Transverse colon (tissue), 4 donors: ENCODE measurements around the gene OARD1.

Source experiments
- POLR2A ChIP-seq: fragments of 450-650 bp; IDR thresholded peaks from one replicate; pipeline ENCODE4 v1.6.1; 2016; ENCODE audit warnings: antibody characterized with exemption, mild to moderate bottlenecking, moderate library complexity
- POLR2AphosphoS5 ChIP-seq, 3 donors: sonication (generic); formaldehyde crosslinking; IDR thresholded peaks; one replicate each; pipeline ENCODE4 v1.6.1; 2016; ENCODE audit warnings: antibody characterized with exemption in 3 of 3
- TF ChIP-seq, protein P1 (sequence below), 5 experiments: fragments of 200-600 bp in 3 of 5; fragments of 450-650 bp in 2 of 5; sonication (generic) in 3 of 5; IDR thresholded peaks; 1 replicate in 2 of 5; 2 replicates in 3 of 5; pipeline ENCODE4 v1.5.1; 2016 to 2017; ENCODE audit warnings: antibody characterized with exemption in 5 of 5, inconsistent platforms in 3 of 5, mild to moderate bottlenecking in 2 of 5, moderate library complexity in 1 of 5

DNA sequence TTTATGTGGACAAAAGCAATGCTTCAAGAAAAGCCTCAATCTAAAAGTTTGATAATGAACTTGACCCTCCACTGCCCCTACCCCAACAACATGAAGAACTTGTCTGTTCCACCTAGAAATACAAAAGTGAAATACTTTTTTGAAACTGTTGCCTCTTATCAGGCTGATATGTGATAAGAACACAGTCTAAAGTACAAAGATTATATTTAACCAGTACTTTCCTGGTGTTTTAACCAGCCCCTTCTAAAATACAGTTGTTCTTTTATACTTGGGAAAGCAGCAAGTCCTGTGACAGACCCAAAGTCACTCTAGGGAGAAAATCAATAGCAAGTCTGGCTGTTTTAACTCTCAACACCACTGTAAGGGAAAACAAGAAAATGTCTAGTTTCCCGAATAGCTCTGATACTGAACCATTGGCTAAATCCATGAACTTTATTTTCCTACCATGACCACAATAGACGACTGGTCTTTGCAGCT is 6.6 kb downstream of the OARD1 start:
- TF ChIP-seq, protein P1, sequence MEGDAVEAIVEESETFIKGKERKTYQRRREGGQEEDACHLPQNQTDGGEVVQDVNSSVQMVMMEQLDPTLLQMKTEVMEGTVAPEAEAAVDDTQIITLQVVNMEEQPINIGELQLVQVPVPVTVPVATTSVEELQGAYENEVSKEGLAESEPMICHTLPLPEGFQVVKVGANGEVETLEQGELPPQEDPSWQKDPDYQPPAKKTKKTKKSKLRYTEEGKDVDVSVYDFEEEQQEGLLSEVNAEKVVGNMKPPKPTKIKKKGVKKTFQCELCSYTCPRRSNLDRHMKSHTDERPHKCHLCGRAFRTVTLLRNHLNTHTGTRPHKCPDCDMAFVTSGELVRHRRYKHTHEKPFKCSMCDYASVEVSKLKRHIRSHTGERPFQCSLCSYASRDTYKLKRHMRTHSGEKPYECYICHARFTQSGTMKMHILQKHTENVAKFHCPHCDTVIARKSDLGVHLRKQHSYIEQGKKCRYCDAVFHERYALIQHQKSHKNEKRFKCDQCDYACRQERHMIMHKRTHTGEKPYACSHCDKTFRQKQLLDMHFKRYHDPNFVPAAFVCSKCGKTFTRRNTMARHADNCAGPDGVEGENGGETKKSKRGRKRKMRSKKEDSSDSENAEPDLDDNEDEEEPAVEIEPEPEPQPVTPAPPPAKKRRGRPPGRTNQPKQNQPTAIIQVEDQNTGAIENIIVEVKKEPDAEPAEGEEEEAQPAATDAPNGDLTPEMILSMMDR (IDR thresholded peaks at IDR 0.05): no peak
- TF ChIP-seq POLR2A (no peak), POLR2AphosphoS5 (IDR thresholded peaks at IDR 0.05) (no peak)
